ENCODE data around the gene CYTH1.

The CYTH1 gene

DNA sequence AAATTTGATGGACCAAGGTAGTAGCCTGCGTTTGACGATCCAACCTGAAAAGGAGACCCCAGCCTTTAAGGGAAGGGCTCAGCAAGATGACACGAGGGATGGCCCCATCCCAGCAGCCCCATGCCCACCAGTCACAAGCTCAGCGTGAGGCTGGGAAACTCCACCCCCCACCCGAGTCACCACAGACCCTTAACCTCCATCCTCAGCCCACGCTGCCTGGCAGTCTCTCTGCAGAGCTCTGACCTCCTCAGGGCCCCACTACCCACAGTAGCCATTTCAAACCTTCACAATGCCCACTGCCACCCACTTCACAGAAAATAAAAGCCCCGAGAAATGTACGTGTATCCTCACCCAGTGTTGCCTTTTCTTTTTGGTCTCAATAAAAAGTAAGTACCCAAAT, 39.9 kb upstream of the CYTH1 start:
- no peaks in the 10 kb centered on the region for H3K4me1 ChIP-seq (ENCODE audit: insufficient read depth, low read length, severe bottlenecking)
- H3K79me2 ChIP-seq (ENCODE audit: insufficient read depth, low read length) = no peaks in the 10 kb centered on the region
- no peak overlapping the region for H3K27ac ChIP-seq (ENCODE audit: low read depth, low read length, poor library complexity, severe bottlenecking)
- H3K9me3 ChIP-seq (ENCODE audit: low read length) = no peaks in the 10 kb centered on the region
- TF ChIP-seq EZH2 (IDR thresholded peaks at IDR 0.05; ENCODE audit: borderline replicate concordance, low read length) = no peak
- TF ChIP-seq, protein P1, sequence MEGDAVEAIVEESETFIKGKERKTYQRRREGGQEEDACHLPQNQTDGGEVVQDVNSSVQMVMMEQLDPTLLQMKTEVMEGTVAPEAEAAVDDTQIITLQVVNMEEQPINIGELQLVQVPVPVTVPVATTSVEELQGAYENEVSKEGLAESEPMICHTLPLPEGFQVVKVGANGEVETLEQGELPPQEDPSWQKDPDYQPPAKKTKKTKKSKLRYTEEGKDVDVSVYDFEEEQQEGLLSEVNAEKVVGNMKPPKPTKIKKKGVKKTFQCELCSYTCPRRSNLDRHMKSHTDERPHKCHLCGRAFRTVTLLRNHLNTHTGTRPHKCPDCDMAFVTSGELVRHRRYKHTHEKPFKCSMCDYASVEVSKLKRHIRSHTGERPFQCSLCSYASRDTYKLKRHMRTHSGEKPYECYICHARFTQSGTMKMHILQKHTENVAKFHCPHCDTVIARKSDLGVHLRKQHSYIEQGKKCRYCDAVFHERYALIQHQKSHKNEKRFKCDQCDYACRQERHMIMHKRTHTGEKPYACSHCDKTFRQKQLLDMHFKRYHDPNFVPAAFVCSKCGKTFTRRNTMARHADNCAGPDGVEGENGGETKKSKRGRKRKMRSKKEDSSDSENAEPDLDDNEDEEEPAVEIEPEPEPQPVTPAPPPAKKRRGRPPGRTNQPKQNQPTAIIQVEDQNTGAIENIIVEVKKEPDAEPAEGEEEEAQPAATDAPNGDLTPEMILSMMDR (IDR thresholded peaks at IDR 0.05; ENCODE audit: low read length) = no peak
- no peaks in the 10 kb centered on the region for H3K27me3 ChIP-seq (ENCODE audit: insufficient read depth, low read length)
- H3K9ac ChIP-seq (ENCODE audit: low read length) = no peak overlapping the region
- no peaks in the 10 kb centered on the region for H4K20me1 ChIP-seq (ENCODE audit: insufficient read depth, low read length)
- H3K4me3 ChIP-seq (ENCODE audit: low read depth, low read length, poor library complexity, severe bottlenecking) = no peak overlapping the region
- no peaks in the 10 kb centered on the region for H3K9me2 ChIP-seq (ENCODE audit: low read depth, low read length)
- peaks cover 95% of the 10 kb centered on the region for H3K36me3 ChIP-seq (ENCODE audit: insufficient read depth, low read length)
- H3K4me2 ChIP-seq (ENCODE audit: low read length) = no peak overlapping the region
- H3F3A ChIP-seq (ENCODE audit: insufficient read depth, low read length) = no peaks in the 10 kb centered on the region
- H2AFZ ChIP-seq (ENCODE audit: low read length) = no peak overlapping the region

DNA sequence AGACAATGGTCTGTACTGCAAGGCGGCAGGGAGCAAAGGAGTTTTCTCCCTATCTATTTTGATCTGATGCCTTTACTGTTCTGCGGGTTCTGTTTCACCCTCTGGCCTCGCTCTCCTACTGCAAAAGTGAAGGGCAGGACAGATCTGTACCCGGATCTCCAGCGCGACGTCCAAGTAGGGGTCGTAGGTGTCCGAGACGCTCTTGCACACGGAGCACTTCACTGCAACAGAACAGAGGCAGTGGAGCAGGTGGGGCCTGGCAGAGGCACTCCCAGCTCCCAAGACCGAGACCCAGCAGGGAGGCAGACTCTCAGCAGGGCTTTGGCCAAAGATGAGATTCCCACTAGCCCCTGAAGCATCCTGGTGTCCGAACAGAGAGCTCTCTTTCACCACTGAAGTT, 38.8 kb upstream of the CYTH1 start:
- Histone ChIP-seq H3K9ac (ENCODE audit: low read length) (no peak overlapping the region), H3K4me2 (ENCODE audit: low read length) (no peak overlapping the region), H3K27ac (ENCODE audit: low read depth, low read length, poor library complexity, severe bottlenecking) (no peak overlapping the region), H3K9me3 (ENCODE audit: low read length) (no peaks in the 10 kb centered on the region), H4K20me1 (ENCODE audit: insufficient read depth, low read length) (no peaks in the 10 kb centered on the region), H3K27me3 (ENCODE audit: insufficient read depth, low read length) (no peaks in the 10 kb centered on the region), H3K4me1 (ENCODE audit: insufficient read depth, low read length, severe bottlenecking) (no peaks in the 10 kb centered on the region), H3K4me3 (ENCODE audit: low read depth, low read length, poor library complexity, severe bottlenecking) (no peak overlapping the region), H3K9me2 (ENCODE audit: low read depth, low read length) (no peaks in the 10 kb centered on the region), H3K79me2 (ENCODE audit: insufficient read depth, low read length) (no peaks in the 10 kb centered on the region), H3F3A (ENCODE audit: insufficient read depth, low read length) (no peaks in the 10 kb centered on the region), H2AFZ (ENCODE audit: low read length) (no peak overlapping the region), H3K36me3 (ENCODE audit: insufficient read depth, low read length) (peaks cover 93% of the 10 kb centered on the region)
- TF ChIP-seq EZH2 (IDR thresholded peaks at IDR 0.05; ENCODE audit: borderline replicate concordance, low read length) = no peak
- TF ChIP-seq, protein P1 (IDR thresholded peaks at IDR 0.05; ENCODE audit: low read length) = no peak

DNA sequence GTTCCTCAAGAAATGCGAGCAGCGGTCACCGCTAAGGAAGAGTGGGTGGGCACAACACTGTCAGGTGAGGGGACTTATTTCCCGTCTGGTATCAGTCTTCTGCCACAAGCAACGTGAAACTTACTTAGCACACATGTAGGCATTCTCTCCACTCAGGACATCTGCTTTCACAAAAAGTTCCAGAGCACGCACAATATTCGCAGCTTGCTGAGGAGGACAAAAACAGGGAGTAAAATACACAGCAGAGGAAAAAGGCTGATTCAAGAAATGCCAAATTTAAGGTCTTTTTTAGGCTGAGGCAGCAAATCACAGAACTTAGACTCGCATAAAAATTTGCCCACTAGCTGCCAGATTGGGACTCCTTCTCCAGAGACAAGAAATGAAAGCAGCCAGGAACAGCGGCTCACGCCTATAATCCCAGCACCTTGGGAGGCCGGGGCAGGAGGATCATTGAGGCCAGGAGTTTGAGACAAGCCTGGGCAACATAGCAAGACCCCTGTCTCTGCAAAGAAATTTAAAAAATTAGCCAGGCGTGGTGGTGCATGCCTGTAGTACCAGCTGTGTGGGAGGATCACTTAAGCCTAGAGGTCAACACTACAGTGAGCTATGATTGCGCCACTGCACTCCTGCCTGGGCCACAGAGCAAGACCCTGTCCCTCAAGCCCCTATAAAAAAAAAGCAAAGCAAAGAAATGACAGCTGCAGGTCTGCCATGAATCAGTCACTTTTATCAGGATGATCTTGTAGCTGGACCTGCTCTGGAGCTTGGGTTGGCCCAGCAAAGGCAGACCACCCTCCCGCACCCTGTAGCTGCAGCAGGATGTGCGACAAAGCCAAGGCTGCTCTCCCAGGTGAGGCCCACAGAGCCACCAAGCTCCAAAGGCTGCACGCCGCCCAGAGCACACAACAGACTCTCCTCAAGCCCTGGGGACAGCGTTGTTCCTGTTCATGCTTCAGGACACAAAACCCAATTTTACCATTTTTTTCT, 38.0 kb upstream of the CYTH1 start:
- no peak overlapping the region for H3K4me3 ChIP-seq (ENCODE audit: low read depth, low read length, poor library complexity, severe bottlenecking)
- TF ChIP-seq, protein P1 (IDR thresholded peaks at IDR 0.05; ENCODE audit: low read length) = no peak
- no peak overlapping the region for H3K27ac ChIP-seq (ENCODE audit: low read depth, low read length, poor library complexity, severe bottlenecking)
- no peak overlapping the region for H3K4me2 ChIP-seq (ENCODE audit: low read length)
- H3K9me3 ChIP-seq (ENCODE audit: low read length) = no peaks in the 10 kb centered on the region
- no peaks in the 10 kb centered on the region for H3K9me2 ChIP-seq (ENCODE audit: low read depth, low read length)
- no peaks in the 10 kb centered on the region for H3F3A ChIP-seq (ENCODE audit: insufficient read depth, low read length)
- no peaks in the 10 kb centered on the region for H3K27me3 ChIP-seq (ENCODE audit: insufficient read depth, low read length)
- no peaks in the 10 kb centered on the region for H3K79me2 ChIP-seq (ENCODE audit: insufficient read depth, low read length)
- H3K4me1 ChIP-seq (ENCODE audit: insufficient read depth, low read length, severe bottlenecking) = no peaks in the 10 kb centered on the region
- no peak overlapping the region for H2AFZ ChIP-seq (ENCODE audit: low read length)
- H3K36me3 ChIP-seq (ENCODE audit: insufficient read depth, low read length) = peaks cover 93% of the 10 kb centered on the region
- H4K20me1 ChIP-seq (ENCODE audit: insufficient read depth, low read length) = no peaks in the 10 kb centered on the region
- H3K9ac ChIP-seq (ENCODE audit: low read length) = no peak overlapping the region
